NCI-H128 (cell line): ENCODE data around the gene AFF3.

Experiments used
- DNase-seq: peaks from one replicate; lab custom pipeline; 2025; ENCODE audit not compliant: unreplicated experiment; lab: John Stamatoyannopoulos, UW

Gene AFF3

GRCh38 chr2:99841749-99842148 lies 300.6 kb downstream of the AFF3 start:
- no peak for DNase-seq

GRCh38 chr2:99840831-99841230 lies 301.6 kb downstream of the AFF3 start:
- no peak for DNase-seq

- DNase-seq = no peak
Measured at GRCh38 chr2:99836690-99837605, 305.4 kb downstream of the AFF3 start.

GRCh38 chr2:99834426-99834825 lies 308.0 kb downstream of the AFF3 start:
- DNase-seq = no peak

GRCh38 chr2:99833586-99834201 lies 308.7 kb downstream of the AFF3 start:
- DNase-seq = no peak

GRCh38 chr2:99832926-99833325 lies 309.5 kb downstream of the AFF3 start:
- no peak for DNase-seq

- no peak for DNase-seq
Measured at GRCh38 chr2:99831772-99832171, 310.6 kb downstream of the AFF3 start.

GRCh38 chr2:99827296-99827999 lies 314.9 kb downstream of the AFF3 start:
- DNase-seq = no peak

- no peak for DNase-seq
Measured at GRCh38 chr2:99825630-99826029, 316.8 kb downstream of the AFF3 start.

- no peak for DNase-seq
Measured at GRCh38 chr2:99824758-99825157, 317.6 kb downstream of the AFF3 start.

- DNase-seq = no peak
Measured at GRCh38 chr2:99822474-99823207, 319.7 kb downstream of the AFF3 start.

GRCh38 chr2:99821984-99822383 lies 320.4 kb downstream of the AFF3 start:
- no peak for DNase-seq

- DNase-seq = no peak
Measured at GRCh38 chr2:99821572-99821971, 320.8 kb downstream of the AFF3 start.

- DNase-seq = no peak
Measured at GRCh38 chr2:99821039-99821438, 321.4 kb downstream of the AFF3 start.

- peak; percentile 54 for DNase-seq
Measured at GRCh38 chr2:99819766-99820165, 322.6 kb downstream of the AFF3 start.

- DNase-seq = no peak
Measured at GRCh38 chr2:99818842-99819241, 323.5 kb downstream of the AFF3 start.

- no peak for DNase-seq
Measured at GRCh38 chr2:99816908-99817307, 325.5 kb downstream of the AFF3 start.

GRCh38 chr2:99812426-99812825 lies 330.0 kb downstream of the AFF3 start:
- DNase-seq = no peak

GRCh38 chr2:99811544-99811943 lies 330.8 kb downstream of the AFF3 start:
- no peak for DNase-seq

- no peak for DNase-seq
Measured at GRCh38 chr2:99810225-99810624, 332.2 kb downstream of the AFF3 start.

- no peak for DNase-seq
Measured at GRCh38 chr2:99809259-99809900, 333.0 kb downstream of the AFF3 start.
